ENCODE measurements around the gene PRR30.

DNA sequence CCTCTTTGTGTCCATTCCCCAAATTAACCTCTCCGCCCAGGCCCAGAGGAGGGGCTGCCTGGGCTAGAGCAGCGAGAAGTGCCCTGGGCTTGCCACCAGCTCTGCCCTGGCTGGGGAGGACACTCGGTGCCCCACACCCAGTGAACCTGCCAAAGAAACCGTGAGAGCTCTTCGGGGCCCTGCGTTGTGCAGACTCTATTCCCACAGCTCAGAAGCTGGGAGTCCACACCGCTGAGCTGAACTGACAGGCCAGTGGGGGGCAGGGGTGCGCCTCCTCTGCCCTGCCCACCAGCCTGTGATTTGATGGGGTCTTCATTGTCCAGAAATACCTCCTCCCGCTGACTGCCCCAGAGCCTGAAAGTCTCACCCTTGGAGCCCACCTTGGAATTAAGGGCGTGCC, 39.2 kb downstream of the PRR30 start:
- TF ChIP-seq TAF1 (IDR thresholded peaks at IDR 0.05; ENCODE audit: borderline replicate concordance, low read depth, low read length) (no peak), POLR2A (IDR thresholded peaks at IDR 0.05; ENCODE audit: low read depth, low read length) (no peak)

All from GM12892 (cell line).